Measurements from ENCODE around the gene TNIK.

The TNIK gene

DNA sequence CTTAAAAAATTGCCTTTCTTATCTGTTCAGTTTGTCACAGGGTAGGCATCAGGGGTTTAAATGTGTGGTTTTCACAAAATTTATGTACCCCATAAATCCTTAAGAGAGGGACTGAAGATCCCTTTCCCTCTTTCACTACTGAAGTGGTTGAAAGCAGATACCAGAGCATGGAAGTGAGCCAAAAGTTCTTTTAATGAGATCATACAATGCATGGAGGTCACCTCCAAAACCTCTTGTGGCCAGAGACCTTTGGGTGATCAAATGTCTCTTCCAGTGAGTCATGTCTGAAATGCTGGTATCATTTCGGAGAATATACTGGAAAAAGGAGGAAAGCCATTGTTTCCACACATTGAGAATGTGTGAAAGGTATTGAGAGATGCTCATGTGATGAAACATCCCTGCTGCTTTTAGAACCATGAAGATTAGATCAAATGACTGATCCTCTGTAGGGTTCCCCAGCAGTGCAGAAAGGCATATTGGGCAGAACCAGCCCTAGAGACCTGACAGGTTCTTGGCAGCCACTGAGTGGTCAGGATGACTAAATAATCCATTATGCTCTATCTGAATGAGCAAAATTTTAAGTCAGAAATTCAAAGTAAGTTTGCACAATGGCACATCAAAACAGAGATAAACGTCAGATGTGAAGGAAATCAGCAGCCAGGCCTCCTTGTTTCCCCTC, 267.9 kb downstream of the TNIK start:
- DNase-seq (ENCODE audit: low read depth in 2 of 2), result peak in 1 of 2 donors; percentile 8

- no peak for DNase-seq (ENCODE audit: low read depth in 2 of 2)
Measured at GRCh38 chr3:171190668-171191067, 269.5 kb downstream of the TNIK start.

DNA sequence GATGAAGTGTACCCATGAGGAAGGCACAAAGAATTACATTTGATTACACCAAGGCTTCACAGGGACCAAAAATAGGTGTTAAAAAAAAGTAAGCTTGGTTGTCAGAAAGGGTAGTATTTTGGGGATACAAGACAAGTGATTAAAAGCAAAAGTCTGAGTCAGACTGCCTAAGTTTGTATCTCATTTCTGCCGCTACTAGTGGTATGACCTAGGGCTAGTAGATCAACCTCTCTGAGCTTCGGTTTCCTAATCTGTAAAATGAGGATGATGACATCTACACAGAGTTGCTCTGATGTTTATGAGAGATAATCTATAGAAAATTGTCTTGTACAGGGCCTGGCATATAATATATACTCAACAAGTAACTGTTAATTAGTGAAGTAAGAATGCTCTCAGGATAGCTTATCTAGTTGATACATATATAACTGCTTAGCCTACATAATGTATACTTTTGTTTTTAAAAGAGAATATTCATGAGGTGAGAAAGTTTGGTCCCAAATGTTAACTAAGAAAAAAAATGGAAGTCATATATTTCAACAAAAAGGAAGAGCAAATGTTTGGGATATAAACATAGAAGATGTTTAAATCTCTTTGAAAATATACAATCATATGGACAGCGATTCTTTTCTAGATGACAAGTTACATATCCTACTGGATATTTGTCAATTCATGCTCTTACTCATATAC, 270.7 kb downstream of the TNIK start:
- DNase-seq (ENCODE audit: low read depth in 2 of 2), result no peak

DNA sequence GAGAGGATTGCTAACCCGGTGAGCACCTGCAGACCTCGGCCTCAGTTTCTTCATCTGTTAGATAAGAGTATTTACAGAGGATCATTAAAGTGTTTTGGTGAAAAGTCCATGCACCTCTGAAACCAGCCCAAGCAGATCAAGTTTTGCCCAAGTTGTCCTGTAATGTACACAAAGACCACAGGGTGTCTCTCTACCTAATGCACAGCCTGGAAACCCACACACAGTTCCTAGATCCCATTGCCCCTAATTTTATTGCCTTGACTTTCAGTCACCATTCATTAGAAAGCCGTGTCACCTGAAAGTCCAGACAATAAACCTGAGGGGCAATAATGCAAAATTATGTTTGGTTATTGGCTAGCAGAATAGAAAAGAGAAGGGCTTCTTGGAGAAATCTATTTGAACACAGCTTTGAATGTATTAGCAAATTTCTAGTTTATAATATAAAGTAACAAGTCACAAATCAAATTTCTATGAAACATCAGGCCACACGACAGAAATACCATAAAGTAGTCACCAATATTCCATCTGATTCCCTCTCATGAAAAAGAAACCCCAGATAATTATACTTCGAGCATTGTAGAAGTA, 272.4 kb downstream of the TNIK start:
- DNase-seq (ENCODE audit: low read depth in 2 of 2), result no peak

- no peak for DNase-seq (ENCODE audit: low read depth in 2 of 2)
Measured at GRCh38 chr3:171186817-171187500, 273.2 kb downstream of the TNIK start.

GRCh38 chr3:171186383-171186782, 273.8 kb downstream of the TNIK start:
- DNase-seq (ENCODE audit: low read depth in 2 of 2), result no peak

- DNase-seq (ENCODE audit: low read depth in 2 of 2), result no peak
Measured at GRCh38 chr3:171185959-171186358, 274.2 kb downstream of the TNIK start.

- no peak for DNase-seq (ENCODE audit: low read depth in 2 of 2)
Measured at GRCh38 chr3:171184372-171184771, 275.8 kb downstream of the TNIK start.

DNA sequence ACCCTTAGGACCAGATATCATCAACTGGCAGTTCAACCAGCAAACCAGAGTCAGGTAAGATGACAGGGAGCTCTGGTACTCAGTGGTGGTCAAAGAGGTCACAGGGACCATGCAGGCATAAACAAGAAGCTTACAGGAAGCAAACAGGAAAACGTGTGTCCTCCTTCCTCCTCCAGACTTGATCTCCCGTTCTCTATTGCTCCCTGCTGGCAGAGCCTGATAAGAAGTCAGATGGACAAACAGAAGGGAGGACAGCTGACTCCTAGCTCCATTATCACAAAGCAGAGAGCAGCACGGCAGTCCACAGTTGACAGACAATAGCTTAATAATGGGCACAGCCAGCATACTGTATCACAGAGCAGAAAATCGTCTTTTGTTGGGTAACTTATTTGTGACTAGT, 277.2 kb downstream of the TNIK start:
- no peak for DNase-seq (ENCODE audit: low read depth in 2 of 2)

DNA sequence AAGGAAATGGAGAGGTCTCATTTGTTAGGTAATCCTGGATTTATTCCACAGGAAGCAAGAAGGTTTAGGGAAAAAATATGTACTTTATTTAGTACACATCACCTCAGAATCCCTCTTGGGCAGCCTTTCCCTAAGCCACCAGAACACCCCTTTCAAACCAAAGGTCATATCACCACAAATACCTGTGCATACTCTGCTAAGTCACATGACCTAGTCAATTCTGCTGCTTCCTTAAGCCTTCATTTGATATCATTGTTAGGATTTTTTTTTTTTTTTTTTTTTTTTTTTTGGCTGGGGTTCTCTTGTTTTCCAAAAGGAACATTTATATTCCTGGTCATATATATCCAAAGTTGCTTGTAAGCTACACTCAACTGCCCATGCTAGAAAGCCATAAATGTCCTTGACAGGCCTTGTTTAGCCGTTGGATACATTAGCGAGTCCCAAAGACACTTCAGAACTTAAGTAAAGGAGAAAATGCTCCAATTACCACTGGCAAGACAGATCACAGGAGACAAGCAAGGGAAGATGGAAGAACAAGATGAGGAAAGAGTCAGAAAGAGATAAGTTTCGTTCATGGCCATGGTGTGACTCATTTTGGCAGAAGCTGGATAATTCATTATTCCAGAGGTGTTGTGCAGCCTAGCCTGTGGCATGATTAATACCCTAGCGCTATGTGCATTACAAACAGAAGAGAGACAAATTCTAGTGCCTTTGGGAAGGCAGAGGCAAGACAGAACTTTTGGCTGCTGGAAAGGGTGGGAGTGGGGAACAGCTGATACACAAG, 278.1 kb downstream of the TNIK start:
- DNase-seq (ENCODE audit: low read depth in 2 of 2), result no peak

DNA sequence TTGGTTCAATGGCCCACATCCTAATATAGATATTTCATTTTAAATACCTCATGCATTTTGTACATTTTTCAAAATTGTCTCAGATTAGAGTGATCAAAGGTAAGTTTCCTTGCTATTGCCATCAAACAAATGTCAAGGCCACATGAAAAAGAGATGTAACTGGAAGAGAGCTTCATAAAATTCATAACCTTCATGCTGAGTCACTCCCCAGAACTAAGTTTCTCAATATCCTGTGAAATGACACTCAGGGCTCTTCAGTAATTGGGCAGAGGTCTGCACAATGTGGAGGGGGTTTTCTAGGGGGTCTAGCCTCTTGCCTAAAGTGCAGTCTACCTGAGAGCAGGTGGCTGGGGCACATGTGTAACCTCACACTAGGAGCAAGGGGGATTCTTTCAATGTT, 281.5 kb downstream of the TNIK start:
- no peak for DNase-seq (ENCODE audit: low read depth in 2 of 2)

GRCh38 chr3:171177553-171177952, 282.7 kb downstream of the TNIK start:
- no peak for DNase-seq (ENCODE audit: low read depth in 2 of 2)

- no peak for DNase-seq (ENCODE audit: low read depth in 2 of 2)
Measured at GRCh38 chr3:171177056-171177455, 283.1 kb downstream of the TNIK start.

DNA sequence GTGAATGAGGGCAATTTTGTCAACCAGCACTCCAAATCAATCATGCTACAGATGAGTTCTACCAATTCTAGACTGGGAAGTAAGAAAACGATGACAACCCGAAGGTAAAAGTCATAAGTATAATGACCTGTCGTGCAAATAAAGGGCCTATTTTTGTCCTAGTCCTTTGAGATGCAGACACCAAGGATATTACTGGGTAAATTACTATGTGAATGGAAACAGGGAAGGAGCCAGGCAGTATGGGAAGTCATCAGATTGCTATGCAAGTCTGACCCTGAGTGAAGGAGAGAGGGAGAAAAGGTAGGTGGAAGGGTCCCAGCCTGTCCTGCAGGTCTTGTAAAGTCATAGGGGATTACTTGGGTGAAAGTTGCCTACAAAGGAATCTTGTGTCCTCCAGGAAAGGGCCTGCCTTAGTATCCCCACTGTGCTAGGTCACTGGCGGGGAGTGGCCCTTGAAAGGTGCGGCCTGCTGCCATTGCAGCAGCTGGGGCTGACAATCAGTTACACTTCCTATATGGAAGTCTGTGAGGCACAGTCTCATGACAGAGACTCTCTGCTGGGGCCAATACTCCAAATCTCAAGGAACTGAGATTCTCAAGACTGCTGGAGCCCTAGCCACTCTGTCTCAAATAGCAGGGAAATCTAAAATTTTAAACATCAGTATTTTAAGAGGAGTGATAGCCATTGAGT, 283.8 kb downstream of the TNIK start:
- no peak for DNase-seq (ENCODE audit: low read depth in 2 of 2)

DNA sequence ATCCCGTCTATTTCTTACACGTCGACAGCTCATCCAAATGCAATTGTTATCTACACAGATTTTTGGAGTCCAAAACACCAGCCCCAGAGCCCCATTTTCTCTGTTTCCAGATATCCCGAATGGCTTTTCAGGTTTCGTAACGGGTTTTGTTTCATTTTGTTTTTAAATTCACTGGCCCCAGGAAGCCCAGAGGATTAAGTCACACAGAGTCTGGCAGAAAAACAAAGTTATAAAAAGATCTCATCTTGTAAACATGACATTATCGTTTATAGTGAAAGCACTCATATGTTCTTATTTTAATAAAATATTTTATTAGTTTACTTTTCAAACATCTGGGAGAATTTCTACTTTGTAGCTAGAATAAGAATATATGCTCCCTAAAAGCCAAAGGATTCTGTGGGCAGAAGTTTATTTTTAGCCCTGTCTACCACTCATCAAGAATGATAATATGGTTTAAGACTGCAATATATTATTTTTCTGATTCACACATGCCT, 284.4 kb downstream of the TNIK start:
- DNase-seq (ENCODE audit: low read depth in 2 of 2), result no peak

GRCh38 chr3:171173736-171174135, 286.5 kb downstream of the TNIK start:
- no peak for DNase-seq (ENCODE audit: low read depth in 2 of 2)

GRCh38 chr3:171172070-171172469, 288.1 kb downstream of the TNIK start:
- no peak for DNase-seq (ENCODE audit: low read depth in 2 of 2)

GRCh38 chr3:171169866-171170265, 290.3 kb downstream of the TNIK start:
- no peak for DNase-seq (ENCODE audit: low read depth in 2 of 2)

DNA sequence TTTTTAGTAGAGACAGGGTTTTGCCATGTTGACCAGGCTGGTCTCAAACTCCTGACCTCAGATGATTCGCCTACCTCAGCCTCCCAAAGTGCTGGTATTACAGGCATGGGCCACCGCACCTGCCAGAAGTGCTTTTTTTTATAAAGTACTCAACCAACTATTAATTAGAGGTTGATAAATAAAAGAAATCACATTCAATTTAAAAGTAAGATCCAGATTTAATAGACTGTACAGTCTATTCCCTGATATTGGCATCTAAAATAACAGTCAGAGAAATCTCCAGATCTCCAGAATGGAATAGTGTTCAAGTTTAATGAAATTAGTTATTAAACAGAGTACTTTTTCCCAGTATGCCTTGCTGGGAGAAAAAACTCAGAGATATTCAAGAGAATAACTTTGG, 290.8 kb downstream of the TNIK start:
- DNase-seq (ENCODE audit: low read depth in 2 of 2), result no peak

GRCh38 chr3:171168551-171168950, 291.7 kb downstream of the TNIK start:
- no peak for DNase-seq (ENCODE audit: low read depth in 2 of 2)

DNA sequence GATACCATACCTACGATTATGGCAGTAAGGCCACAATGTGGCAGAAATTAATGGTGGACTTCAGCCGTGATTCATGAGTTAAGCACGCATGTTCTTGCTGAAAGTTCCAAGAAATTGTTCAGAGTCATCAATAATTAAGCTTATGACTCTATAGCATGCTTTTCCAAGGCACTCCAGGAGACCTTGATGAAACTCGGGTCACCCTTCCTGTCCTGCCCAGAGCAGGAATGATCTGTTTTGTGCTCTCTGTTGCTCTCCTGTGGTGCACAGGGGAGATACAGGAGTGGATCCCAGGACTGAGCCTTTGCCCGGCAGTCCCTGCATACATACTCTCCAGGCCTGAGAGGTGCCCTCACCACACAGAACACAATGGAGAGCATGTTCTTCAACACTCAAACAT, 292.1 kb downstream of the TNIK start:
- no peak for DNase-seq (ENCODE audit: low read depth in 2 of 2)
